ENCODE measurements around the gene GALNT17.

DNA sequence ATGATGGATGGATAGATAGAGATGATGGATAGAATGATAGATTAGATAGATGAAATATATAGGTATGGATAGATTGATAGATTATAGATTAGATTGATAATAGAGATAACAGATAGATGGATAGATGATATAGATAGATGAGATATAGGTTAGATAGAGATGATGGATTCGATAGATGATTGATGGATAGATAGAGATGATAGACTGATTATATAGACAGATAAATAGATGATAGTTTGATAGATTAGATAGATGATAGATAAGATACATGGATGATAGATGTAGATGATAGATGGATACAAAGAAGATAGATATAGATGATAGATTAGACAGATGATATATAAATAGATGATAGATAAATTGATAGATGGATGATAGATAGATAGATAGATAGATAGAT, 448.1 kb downstream of the GALNT17 start:
- TF ChIP-seq, protein P1, sequence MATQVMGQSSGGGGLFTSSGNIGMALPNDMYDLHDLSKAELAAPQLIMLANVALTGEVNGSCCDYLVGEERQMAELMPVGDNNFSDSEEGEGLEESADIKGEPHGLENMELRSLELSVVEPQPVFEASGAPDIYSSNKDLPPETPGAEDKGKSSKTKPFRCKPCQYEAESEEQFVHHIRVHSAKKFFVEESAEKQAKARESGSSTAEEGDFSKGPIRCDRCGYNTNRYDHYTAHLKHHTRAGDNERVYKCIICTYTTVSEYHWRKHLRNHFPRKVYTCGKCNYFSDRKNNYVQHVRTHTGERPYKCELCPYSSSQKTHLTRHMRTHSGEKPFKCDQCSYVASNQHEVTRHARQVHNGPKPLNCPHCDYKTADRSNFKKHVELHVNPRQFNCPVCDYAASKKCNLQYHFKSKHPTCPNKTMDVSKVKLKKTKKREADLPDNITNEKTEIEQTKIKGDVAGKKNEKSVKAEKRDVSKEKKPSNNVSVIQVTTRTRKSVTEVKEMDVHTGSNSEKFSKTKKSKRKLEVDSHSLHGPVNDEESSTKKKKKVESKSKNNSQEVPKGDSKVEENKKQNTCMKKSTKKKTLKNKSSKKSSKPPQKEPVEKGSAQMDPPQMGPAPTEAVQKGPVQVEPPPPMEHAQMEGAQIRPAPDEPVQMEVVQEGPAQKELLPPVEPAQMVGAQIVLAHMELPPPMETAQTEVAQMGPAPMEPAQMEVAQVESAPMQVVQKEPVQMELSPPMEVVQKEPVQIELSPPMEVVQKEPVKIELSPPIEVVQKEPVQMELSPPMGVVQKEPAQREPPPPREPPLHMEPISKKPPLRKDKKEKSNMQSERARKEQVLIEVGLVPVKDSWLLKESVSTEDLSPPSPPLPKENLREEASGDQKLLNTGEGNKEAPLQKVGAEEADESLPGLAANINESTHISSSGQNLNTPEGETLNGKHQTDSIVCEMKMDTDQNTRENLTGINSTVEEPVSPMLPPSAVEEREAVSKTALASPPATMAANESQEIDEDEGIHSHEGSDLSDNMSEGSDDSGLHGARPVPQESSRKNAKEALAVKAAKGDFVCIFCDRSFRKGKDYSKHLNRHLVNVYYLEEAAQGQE (IDR thresholded peaks at IDR 0.05; ENCODE audit: insufficient read depth in 1 of 2, low read depth in 2 of 2, low read length in 2 of 2) = no peak
- TF ChIP-seq SIN3A (IDR thresholded peaks at IDR 0.05; ENCODE audit: borderline replicate concordance, insufficient read depth, low read length) = no peak
